Measurements from ENCODE around the gene SBF1. TPM values are rescaled to one million over a fixed set of nuclear protein-coding genes. Genes with fewer than 3 reads are reported as not detected.

SBF1 gene
- total and polyA plus RNA-seq, 2 donors (not counting 1 experiment from before 2014, with no cell fraction given), result 13.5 to 75.8 TPM

DNA sequence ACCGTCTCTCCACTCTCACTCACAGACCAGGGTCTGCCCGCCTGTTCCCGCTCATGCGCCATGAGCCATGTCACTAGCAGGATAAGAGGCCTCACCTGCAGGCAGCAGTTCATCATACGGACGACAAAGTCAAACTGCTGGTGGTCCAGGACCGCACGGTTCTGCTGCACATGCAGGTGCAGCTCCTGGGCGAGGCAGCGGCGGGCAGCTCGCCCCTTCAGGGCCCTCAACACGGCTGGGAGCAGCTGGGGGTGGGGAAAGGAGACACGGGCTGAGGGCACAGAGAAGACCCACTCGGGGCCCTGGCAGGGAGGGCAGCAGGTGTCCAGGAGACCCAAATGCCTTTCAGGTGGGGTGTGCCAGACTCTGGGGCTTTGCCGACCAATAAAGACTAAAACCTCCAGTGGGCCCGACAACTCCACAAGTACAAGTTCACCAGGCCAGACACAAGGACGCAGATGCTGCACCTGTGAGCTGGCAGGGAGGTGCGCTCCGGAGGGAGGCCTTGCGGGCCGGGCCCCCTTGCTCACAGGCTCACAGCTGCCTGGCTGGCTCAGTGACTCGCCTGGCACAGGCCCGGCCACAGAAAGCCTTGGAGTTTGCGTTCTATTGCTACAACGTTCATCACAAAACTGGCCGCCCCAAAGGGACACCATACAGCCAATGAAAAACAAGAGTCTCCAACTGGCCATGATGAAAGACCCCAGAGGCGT lies 11.5 kb downstream of the SBF1 start:
- no peaks in the 10 kb centered on the region for H4K20me1 ChIP-seq (ENCODE audit: control insufficient read depth, extremely low read depth, insufficient read depth, low read length)
- no peak overlapping the region for H3K27ac ChIP-seq (ENCODE audit: insufficient read depth, low read length)
- TF ChIP-seq, protein P1, sequence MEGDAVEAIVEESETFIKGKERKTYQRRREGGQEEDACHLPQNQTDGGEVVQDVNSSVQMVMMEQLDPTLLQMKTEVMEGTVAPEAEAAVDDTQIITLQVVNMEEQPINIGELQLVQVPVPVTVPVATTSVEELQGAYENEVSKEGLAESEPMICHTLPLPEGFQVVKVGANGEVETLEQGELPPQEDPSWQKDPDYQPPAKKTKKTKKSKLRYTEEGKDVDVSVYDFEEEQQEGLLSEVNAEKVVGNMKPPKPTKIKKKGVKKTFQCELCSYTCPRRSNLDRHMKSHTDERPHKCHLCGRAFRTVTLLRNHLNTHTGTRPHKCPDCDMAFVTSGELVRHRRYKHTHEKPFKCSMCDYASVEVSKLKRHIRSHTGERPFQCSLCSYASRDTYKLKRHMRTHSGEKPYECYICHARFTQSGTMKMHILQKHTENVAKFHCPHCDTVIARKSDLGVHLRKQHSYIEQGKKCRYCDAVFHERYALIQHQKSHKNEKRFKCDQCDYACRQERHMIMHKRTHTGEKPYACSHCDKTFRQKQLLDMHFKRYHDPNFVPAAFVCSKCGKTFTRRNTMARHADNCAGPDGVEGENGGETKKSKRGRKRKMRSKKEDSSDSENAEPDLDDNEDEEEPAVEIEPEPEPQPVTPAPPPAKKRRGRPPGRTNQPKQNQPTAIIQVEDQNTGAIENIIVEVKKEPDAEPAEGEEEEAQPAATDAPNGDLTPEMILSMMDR (conservative IDR thresholded peaks at IDR 0.05 in 1 of 2, IDR thresholded peaks at IDR 0.05 in 1 of 2; ENCODE audit: low read depth in 1 of 2, low read length in 2 of 2), result no peak
- no peak for TF ChIP-seq EZH2 (IDR thresholded peaks at IDR 0.05; ENCODE audit: low read length, missing control alignments)
- peaks cover 44% of the 10 kb centered on the region for H3K36me3 ChIP-seq (ENCODE audit: control insufficient read depth, insufficient read depth, low read length)
- no peaks in the 10 kb centered on the region for H3K79me2 ChIP-seq (ENCODE audit: control insufficient read depth, insufficient read depth, low read length)
- H3K4me1 ChIP-seq (ENCODE audit: control insufficient read depth, extremely low read depth, insufficient read depth, low read length), result no peaks in the 10 kb centered on the region
- no peak overlapping the region for H3K4me2 ChIP-seq (ENCODE audit: extremely low read depth, insufficient read depth, low read length)
- H3K4me3 ChIP-seq (replicated peaks in 1 of 4; ENCODE audit: control extremely low read depth in 1 of 4, insufficient read depth in 1 of 4, low read depth in 3 of 4, low read length in 4 of 4), result no peak overlapping the region
- H3K9ac ChIP-seq (ENCODE audit: insufficient read depth, low read length), result no peak overlapping the region
- H2AFZ ChIP-seq (ENCODE audit: low read length), result no peak overlapping the region
- no peak for DNase-seq (ENCODE audit: low read depth in 2 of 2)
- H3K27me3 ChIP-seq (ENCODE audit: control insufficient read depth, insufficient read depth, low read length), result no peaks in the 10 kb centered on the region
- H3K9me3 ChIP-seq (ENCODE audit: control insufficient read depth, insufficient read depth, low read depth, low read length), result no peaks in the 10 kb centered on the region

DNA sequence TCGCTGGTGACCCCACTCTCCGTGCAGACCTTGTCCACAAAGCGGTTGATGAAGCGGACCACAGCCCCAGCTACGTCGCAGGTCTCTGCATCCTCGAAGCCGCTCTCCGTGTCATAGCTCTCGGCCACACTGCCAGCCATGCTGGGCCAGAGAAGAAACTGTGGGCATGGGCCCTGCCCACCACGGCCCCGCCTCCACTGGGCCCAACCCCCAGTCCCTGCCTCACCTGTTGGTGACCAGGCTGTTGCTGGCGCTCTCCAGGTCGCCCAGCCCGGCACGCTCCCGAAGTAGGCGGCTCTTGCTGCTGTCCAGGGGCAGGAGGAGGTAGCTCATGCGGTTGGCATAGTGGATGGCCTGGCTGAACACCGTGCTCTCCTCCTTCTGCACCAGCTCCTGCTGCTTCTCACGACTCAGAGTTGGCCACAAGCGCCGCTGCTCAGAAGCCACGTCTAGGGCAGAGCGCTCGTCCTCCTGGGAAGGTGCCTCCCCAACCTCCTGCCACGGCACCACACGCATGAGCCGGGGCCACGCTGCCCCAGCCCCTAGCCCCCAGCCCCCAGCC lies 12.8 kb downstream of the SBF1 start:
- Histone ChIP-seq H2AFZ (ENCODE audit: low read length) (no peak overlapping the region), H4K20me1 (ENCODE audit: control insufficient read depth, extremely low read depth, insufficient read depth, low read length) (no peaks in the 10 kb centered on the region), H3K4me2 (ENCODE audit: extremely low read depth, insufficient read depth, low read length) (no peak overlapping the region), H3K4me3 (replicated peaks in 1 of 4; ENCODE audit: control extremely low read depth in 1 of 4, insufficient read depth in 1 of 4, low read depth in 3 of 4, low read length in 4 of 4) (no peak overlapping the region), H3K36me3 (ENCODE audit: control insufficient read depth, insufficient read depth, low read length) (peaks cover 44% of the 10 kb centered on the region), H3K27me3 (ENCODE audit: control insufficient read depth, insufficient read depth, low read length) (no peaks in the 10 kb centered on the region), H3K4me1 (ENCODE audit: control insufficient read depth, extremely low read depth, insufficient read depth, low read length) (no peaks in the 10 kb centered on the region), H3K9me3 (ENCODE audit: control insufficient read depth, insufficient read depth, low read depth, low read length) (no peaks in the 10 kb centered on the region), H3K79me2 (ENCODE audit: control insufficient read depth, insufficient read depth, low read length) (no peaks in the 10 kb centered on the region), H3K27ac (ENCODE audit: insufficient read depth, low read length) (no peak overlapping the region), H3K9ac (ENCODE audit: insufficient read depth, low read length) (no peak overlapping the region)
- TF ChIP-seq EZH2 (IDR thresholded peaks at IDR 0.05; ENCODE audit: low read length, missing control alignments), result no peak
- TF ChIP-seq, protein P1 (conservative IDR thresholded peaks at IDR 0.05 in 1 of 2, IDR thresholded peaks at IDR 0.05 in 1 of 2; ENCODE audit: low read depth in 1 of 2, low read length in 2 of 2), result no peak
- no peak for DNase-seq (ENCODE audit: low read depth in 2 of 2)

DNA sequence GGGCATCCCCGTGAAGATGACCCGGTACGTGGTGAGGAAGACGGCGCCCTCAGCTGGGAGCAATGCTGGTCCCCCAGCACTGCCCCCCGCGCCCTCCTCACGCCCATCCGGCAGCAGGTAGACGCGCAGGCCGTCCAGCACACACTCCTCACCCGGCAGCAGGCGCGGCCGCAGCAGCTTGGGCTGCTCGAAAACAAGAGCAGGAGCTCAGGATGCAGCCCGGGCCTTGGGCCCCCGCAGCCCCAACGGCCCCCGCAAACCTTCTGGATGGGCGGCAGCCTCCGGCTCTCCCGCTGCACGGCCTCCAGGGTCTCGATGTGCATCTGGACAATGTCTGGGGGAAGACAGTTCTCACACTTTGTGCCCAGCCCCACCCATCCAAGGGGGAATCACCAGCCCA lies 13.3 kb downstream of the SBF1 start:
- H4K20me1 ChIP-seq (ENCODE audit: control insufficient read depth, extremely low read depth, insufficient read depth, low read length), result no peaks in the 10 kb centered on the region
- H3K4me1 ChIP-seq (ENCODE audit: control insufficient read depth, extremely low read depth, insufficient read depth, low read length), result no peaks in the 10 kb centered on the region
- no peak overlapping the region for H3K4me3 ChIP-seq (replicated peaks in 1 of 4; ENCODE audit: control extremely low read depth in 1 of 4, insufficient read depth in 1 of 4, low read depth in 3 of 4, low read length in 4 of 4)
- H2AFZ ChIP-seq (ENCODE audit: low read length), result no peak overlapping the region
- H3K36me3 ChIP-seq (ENCODE audit: control insufficient read depth, insufficient read depth, low read length), result peaks cover 40% of the 10 kb centered on the region
- no peak overlapping the region for H3K9ac ChIP-seq (ENCODE audit: insufficient read depth, low read length)
- no peaks in the 10 kb centered on the region for H3K79me2 ChIP-seq (ENCODE audit: control insufficient read depth, insufficient read depth, low read length)
- H3K9me3 ChIP-seq (ENCODE audit: control insufficient read depth, insufficient read depth, low read depth, low read length), result no peaks in the 10 kb centered on the region
- DNase-seq (ENCODE audit: low read depth in 2 of 2), result no peak
- no peaks in the 10 kb centered on the region for H3K27me3 ChIP-seq (ENCODE audit: control insufficient read depth, insufficient read depth, low read length)
- TF ChIP-seq, protein P1 (conservative IDR thresholded peaks at IDR 0.05 in 1 of 2, IDR thresholded peaks at IDR 0.05 in 1 of 2; ENCODE audit: low read depth in 1 of 2, low read length in 2 of 2), result no peak
- no peak for TF ChIP-seq EZH2 (IDR thresholded peaks at IDR 0.05; ENCODE audit: low read length, missing control alignments)
- no peak overlapping the region for H3K4me2 ChIP-seq (ENCODE audit: extremely low read depth, insufficient read depth, low read length)
- H3K27ac ChIP-seq (ENCODE audit: insufficient read depth, low read length), result no peak overlapping the region
